Lower lobe of right lung (tissue), 2 donors: ENCODE results near the gene PDE4D. TPM values are rescaled to one million over a fixed set of nuclear protein-coding genes. Genes with fewer than 3 reads are reported as not detected.

Experiments used
- ATAC-seq, 2 donors: fragments of 200-7000 bp; cut with Tn5 transposase; one replicate each; pipeline ENCODE4 v1.9.1; 2020 to 2022; ENCODE audit warnings: mild to moderate bottlenecking in 2 of 2, moderate library complexity in 2 of 2
- DNase-seq: peaks from one replicate; pipeline ENCODE4 v3.0.0-alpha.2; 2020
- H3K27ac ChIP-seq: fragments of 200-600 bp; one replicate; pipeline ENCODE4 v1.8.0; 2022
- H3K27me3 ChIP-seq: fragments of 200-600 bp; one replicate; pipeline ENCODE4 v1.8.0; 2022; ENCODE audit warnings: low read depth
- H3K36me3 ChIP-seq: fragments of 200-600 bp; one replicate; pipeline ENCODE4 v1.8.0; 2022; ENCODE audit warnings: mild to moderate bottlenecking
- H3K4me1 ChIP-seq: fragments of 200-600 bp; one replicate; pipeline ENCODE4 v1.8.0; 2022
- H3K4me3 ChIP-seq: fragments of 200-600 bp; one replicate; pipeline ENCODE4 v1.8.0; 2022; ENCODE audit warnings: mild to moderate bottlenecking
- H3K9me3 ChIP-seq: fragments of 200-600 bp; one replicate; pipeline ENCODE4 v1.8.0; 2022
- intact Hi-C: fragments of 100-400 bp; cut with DNase I; formaldehyde crosslinking; loops from one replicate; pipeline ENCODE4 v1.11.0; 2022
- total RNA-seq: library from RNA; stranded (reverse); fragmentation: NEBNext Ultra II Directional; extraction: Animal tissue kit (Norgen Biotek cat#: 25700); gene quantifications from one replicate; pipeline ENCODE4 v1.2.1, GENCODE V29; 2021
- TF ChIP-seq, protein P1 (sequence below): fragments of 200-600 bp; IDR thresholded peaks from one replicate; pipeline ENCODE4 v1.8.0; 2022; ENCODE audit warnings: antibody characterized with exemption, mild to moderate bottlenecking
- donor health status: DM: no; HTN: yes; CAD: no; lungs with severe emphysema.

Gene PDE4D
- total RNA-seq, 1 donor from 2014 or later, result 71.3 TPM

DNA sequence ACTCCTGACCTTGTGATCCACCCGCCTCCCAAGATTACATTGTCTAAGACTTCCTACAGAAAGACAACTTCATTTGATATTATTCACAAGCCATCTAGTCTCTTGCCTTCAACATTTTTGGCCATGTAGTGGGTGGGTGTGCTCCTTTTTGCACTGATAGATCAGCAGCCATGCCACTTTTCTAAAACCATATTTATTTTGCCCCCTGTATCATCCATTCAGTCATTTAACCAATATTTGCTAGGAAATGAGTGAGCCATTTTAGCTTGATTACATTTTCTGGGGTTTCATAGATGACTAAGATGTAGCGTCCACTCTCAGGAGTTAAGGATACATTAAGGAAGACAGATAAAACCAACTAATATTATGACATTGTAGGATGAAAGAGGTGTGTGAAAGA lies 755.0 kb downstream of the PDE4D start:
- H3K27ac ChIP-seq, result no peak overlapping the region
- no peaks in the 10 kb centered on the region for H3K4me1 ChIP-seq
- H3K36me3 ChIP-seq, result no peaks in the 10 kb centered on the region
- intact Hi-C loops, result no loop called here
- H3K27me3 ChIP-seq, result no peaks in the 10 kb centered on the region
- DNase-seq, result no peak
- TF ChIP-seq, protein P1, sequence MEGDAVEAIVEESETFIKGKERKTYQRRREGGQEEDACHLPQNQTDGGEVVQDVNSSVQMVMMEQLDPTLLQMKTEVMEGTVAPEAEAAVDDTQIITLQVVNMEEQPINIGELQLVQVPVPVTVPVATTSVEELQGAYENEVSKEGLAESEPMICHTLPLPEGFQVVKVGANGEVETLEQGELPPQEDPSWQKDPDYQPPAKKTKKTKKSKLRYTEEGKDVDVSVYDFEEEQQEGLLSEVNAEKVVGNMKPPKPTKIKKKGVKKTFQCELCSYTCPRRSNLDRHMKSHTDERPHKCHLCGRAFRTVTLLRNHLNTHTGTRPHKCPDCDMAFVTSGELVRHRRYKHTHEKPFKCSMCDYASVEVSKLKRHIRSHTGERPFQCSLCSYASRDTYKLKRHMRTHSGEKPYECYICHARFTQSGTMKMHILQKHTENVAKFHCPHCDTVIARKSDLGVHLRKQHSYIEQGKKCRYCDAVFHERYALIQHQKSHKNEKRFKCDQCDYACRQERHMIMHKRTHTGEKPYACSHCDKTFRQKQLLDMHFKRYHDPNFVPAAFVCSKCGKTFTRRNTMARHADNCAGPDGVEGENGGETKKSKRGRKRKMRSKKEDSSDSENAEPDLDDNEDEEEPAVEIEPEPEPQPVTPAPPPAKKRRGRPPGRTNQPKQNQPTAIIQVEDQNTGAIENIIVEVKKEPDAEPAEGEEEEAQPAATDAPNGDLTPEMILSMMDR, result no peak
- H3K4me3 ChIP-seq, result no peak overlapping the region
- H3K9me3 ChIP-seq, result no peaks in the 10 kb centered on the region
- ATAC-seq, result no peak

DNA sequence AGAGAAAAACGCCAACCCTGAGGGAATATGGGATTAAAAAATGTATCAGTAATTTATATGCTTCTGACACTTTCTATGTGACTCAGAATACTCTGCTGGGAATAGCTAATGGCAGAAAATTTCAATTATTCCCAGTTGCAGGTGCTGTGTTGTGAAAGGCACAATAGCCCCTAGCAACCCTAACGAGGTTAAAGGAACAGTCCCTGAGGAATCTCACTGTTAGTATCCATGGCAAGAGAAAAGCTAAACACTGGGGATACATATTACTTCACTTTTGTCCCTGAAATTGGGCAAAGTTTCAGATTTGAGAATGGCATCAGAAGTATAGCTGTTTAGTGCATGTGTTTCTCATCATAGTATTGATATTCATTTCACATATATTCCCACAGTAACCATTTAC lies 755.7 kb downstream of the PDE4D start:
- TF ChIP-seq, protein P1, result no peak
- H3K9me3 ChIP-seq, result no peaks in the 10 kb centered on the region
- DNase-seq, result no peak
- intact Hi-C loops, result no loop called here
- no peaks in the 10 kb centered on the region for H3K4me1 ChIP-seq
- H3K27ac ChIP-seq, result no peak overlapping the region
- no peak overlapping the region for H3K4me3 ChIP-seq
- no peaks in the 10 kb centered on the region for H3K36me3 ChIP-seq
- H3K27me3 ChIP-seq, result no peaks in the 10 kb centered on the region
- no peak for ATAC-seq

DNA sequence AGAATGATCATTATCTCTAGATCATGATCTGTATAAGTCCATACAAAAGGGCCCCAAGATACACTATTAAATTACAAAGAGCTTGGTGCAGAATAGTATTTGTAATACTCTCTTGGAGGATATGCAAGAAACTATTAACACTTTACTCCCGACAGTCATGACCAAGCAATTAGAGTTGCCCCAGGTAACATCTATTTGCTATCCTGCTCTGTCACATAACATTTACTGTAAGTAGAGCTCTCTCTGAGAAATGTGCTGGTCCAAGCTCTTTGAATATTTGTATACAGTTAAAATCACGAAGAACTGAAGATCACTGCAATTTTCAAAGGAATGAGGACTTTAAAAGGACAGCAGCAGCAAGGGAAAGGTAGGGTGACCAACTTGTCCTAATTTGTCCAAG lies 757.0 kb downstream of the PDE4D start:
- intact Hi-C loops, result no loop called here
- TF ChIP-seq, protein P1, result no peak
- DNase-seq (no peak), ATAC-seq (no peak)
- Histone ChIP-seq H3K4me1 (no peaks in the 10 kb centered on the region), H3K36me3 (no peaks in the 10 kb centered on the region), H3K4me3 (no peak overlapping the region), H3K27ac (no peak overlapping the region), H3K27me3 (no peaks in the 10 kb centered on the region), H3K9me3 (no peaks in the 10 kb centered on the region)

DNA sequence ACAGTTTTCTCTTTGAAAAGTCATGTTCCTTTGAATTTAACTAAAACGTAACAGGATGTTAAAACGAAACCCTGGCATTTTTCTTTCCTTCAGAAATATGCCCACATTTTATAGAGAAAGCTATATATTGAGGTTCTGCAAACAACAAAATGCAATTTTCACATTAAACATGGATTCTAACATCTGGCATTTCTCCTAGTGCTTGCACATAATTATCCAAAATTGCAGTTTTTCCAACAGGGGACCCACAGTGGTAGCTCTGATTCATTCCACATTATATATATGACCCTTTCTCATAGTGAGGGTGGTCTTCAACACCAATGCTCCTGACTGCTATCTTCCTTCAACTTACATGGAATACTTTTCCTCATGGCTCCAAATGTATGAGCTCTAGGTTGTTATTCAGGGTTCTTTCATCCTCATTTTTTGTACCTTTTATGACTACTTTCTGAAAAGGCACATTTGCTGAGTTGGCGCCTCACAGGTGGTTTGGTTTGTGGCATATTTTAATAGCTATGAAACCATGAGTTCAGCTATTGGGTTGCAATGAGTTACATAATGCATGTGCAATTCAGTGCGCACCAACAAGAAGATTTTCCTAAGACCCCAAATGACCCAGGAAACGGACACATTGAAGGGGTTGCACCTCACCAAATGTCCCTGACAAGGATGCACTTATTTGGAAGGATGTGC lies 758.9 kb downstream of the PDE4D start:
- H3K27ac ChIP-seq, result no peak overlapping the region
- no peaks in the 10 kb centered on the region for H3K27me3 ChIP-seq
- ATAC-seq, result no peak
- no peak for DNase-seq
- H3K4me3 ChIP-seq, result no peak overlapping the region
- H3K9me3 ChIP-seq, result no peaks in the 10 kb centered on the region
- H3K4me1 ChIP-seq, result no peaks in the 10 kb centered on the region
- TF ChIP-seq, protein P1, result no peak
- intact Hi-C loops, result no loop called here
- no peaks in the 10 kb centered on the region for H3K36me3 ChIP-seq

DNA sequence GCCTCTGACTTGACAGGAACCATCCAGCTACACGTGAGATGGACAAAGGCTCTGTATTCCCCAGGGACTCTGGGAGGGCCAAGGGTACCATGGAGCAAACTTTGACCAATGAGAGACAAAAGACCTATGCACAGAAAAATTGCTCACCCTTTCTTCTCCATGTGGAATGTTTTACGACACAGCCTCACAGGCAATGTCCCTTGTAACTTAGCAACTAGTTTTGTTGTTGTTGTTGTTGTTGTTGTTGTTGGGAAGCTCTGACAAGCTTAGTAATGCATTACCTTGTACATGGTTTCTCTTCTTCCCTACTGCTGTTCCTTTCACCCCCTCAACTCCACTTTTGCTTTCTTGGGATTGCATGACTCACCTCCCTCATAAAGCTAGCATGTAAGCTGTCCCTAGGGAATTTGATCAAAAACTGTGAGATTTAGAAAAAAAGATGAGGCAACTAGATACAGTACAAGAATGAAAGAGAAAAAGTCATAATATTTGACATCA lies 759.7 kb downstream of the PDE4D start:
- Histone ChIP-seq H3K4me3 (no peak overlapping the region), H3K4me1 (peaks cover under 1% of the 10 kb centered on the region), H3K27ac (no peak overlapping the region), H3K27me3 (no peaks in the 10 kb centered on the region), H3K9me3 (no peaks in the 10 kb centered on the region), H3K36me3 (no peaks in the 10 kb centered on the region)
- ATAC-seq (no peak), DNase-seq (no peak)
- intact Hi-C loops, result no loop called here
- TF ChIP-seq, protein P1, result no peak
